Parathyroid adenoma (tissue), 2 donors: ENCODE results near the gene ABAT.

Experiments
- H2AFZ ChIP-seq: fragments of 300-600 bp; sonication (generic); one replicate; pipeline ENCODE4 v1.7.0; 2017; ENCODE audit warnings: antibody characterized with exemption, mild to moderate bottlenecking
- H3K27ac ChIP-seq: fragments of 300-600 bp; sonication (generic); one replicate; pipeline ENCODE4 v1.7.0; 2017
- H3K27me3 ChIP-seq: fragments of 300-600 bp; sonication (generic); one replicate; pipeline ENCODE4 v1.7.0; 2017; ENCODE audit warnings: low read length; ENCODE audit not compliant: control insufficient read depth, insufficient read depth
- H3K36me3 ChIP-seq: fragments of 300-600 bp; sonication (generic); one replicate; pipeline ENCODE4 v1.7.0; 2017; ENCODE audit warnings: low read length; ENCODE audit not compliant: control insufficient read depth, insufficient read depth
- H3K4me1 ChIP-seq: fragments of 300-600 bp; sonication (generic); one replicate; pipeline ENCODE4 v1.7.0; 2017; ENCODE audit warnings: control low read depth
- H3K4me2 ChIP-seq: fragments of 300-600 bp; sonication (generic); one replicate; pipeline ENCODE4 v1.7.0; 2017; ENCODE audit warnings: low read length
- H3K4me3 ChIP-seq: fragments of 300-600 bp; sonication (generic); one replicate; pipeline ENCODE4 v1.7.0; 2017; ENCODE audit warnings: low read depth, low read length
- H3K79me2 ChIP-seq: fragments of 300-600 bp; sonication (generic); one replicate; pipeline ENCODE4 v1.7.0; 2017; ENCODE audit warnings: control low read depth
- H3K9ac ChIP-seq: fragments of 300-600 bp; sonication (generic); one replicate; pipeline ENCODE4 v1.7.0; 2017; ENCODE audit warnings: mild to moderate bottlenecking
- H3K9me3 ChIP-seq: fragments of 300-600 bp; sonication (generic); one replicate; pipeline ENCODE4 v1.7.0; 2017; ENCODE audit warnings: low read length; ENCODE audit not compliant: control insufficient read depth
- TF ChIP-seq, protein P1 (sequence below): fragments of 300-600 bp; sonication (generic); IDR thresholded peaks from one replicate; pipeline ENCODE4 v1.7.0; 2017; ENCODE audit warnings: antibody characterized with exemption, mild to moderate bottlenecking
- donor health status: primary hyperparathyroidism.

The ABAT gene

GRCh38 chr16:8727857-8728618 lies 53.6 kb downstream of the ABAT start:
- H2AFZ ChIP-seq: no peak overlapping the region
- TF ChIP-seq, protein P1, sequence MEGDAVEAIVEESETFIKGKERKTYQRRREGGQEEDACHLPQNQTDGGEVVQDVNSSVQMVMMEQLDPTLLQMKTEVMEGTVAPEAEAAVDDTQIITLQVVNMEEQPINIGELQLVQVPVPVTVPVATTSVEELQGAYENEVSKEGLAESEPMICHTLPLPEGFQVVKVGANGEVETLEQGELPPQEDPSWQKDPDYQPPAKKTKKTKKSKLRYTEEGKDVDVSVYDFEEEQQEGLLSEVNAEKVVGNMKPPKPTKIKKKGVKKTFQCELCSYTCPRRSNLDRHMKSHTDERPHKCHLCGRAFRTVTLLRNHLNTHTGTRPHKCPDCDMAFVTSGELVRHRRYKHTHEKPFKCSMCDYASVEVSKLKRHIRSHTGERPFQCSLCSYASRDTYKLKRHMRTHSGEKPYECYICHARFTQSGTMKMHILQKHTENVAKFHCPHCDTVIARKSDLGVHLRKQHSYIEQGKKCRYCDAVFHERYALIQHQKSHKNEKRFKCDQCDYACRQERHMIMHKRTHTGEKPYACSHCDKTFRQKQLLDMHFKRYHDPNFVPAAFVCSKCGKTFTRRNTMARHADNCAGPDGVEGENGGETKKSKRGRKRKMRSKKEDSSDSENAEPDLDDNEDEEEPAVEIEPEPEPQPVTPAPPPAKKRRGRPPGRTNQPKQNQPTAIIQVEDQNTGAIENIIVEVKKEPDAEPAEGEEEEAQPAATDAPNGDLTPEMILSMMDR: no peak
- H3K27ac ChIP-seq: no peak overlapping the region
- no peaks in the 10 kb centered on the region for H3K4me1 ChIP-seq
- no peak overlapping the region for H3K9ac ChIP-seq
- H3K9me3 ChIP-seq: no peaks in the 10 kb centered on the region
- H3K36me3 ChIP-seq: no peaks in the 10 kb centered on the region
- H3K79me2 ChIP-seq: no peaks in the 10 kb centered on the region
- H3K27me3 ChIP-seq: no peaks in the 10 kb centered on the region
- no peak overlapping the region for H3K4me2 ChIP-seq
- no peak overlapping the region for H3K4me3 ChIP-seq

DNA sequence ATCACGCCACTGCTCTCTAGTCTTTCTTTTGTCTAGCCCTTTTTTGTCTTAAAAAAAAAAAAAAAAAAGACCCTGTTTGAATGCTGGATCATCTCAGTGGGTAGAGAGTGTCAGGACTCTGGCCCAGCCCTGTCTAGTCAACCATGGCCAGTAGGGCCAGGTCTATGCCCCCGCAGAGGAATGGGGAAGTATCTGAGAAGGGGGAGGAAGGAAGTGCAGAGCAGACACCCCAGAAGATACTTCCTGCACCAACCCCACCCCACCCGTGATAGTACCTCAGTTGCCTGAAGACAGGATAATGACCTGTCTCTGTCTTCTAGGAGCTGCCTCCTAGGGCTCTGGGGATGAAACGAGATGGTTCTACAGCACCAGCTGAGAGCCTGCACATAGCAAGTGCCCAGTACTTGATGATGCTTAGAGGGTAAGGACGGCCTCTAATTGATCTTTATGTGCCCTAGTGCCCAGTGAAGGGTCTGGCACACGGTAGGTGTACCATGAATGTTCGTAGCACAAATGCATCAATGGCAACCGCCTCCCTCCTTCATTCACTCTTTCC lies 55.4 kb downstream of the ABAT start:
- no peak overlapping the region for H3K4me2 ChIP-seq
- no peak overlapping the region for H2AFZ ChIP-seq
- no peak overlapping the region for H3K27ac ChIP-seq
- H3K4me1 ChIP-seq: no peaks in the 10 kb centered on the region
- no peaks in the 10 kb centered on the region for H3K36me3 ChIP-seq
- H3K4me3 ChIP-seq: no peak overlapping the region
- no peaks in the 10 kb centered on the region for H3K27me3 ChIP-seq
- TF ChIP-seq, protein P1: no peak
- H3K9me3 ChIP-seq: no peaks in the 10 kb centered on the region
- H3K9ac ChIP-seq: no peak overlapping the region
- H3K79me2 ChIP-seq: no peaks in the 10 kb centered on the region

GRCh38 chr16:8730335-8730915 lies 56.0 kb downstream of the ABAT start:
- no peaks in the 10 kb centered on the region for H3K9me3 ChIP-seq
- TF ChIP-seq, protein P1: no peak
- no peaks in the 10 kb centered on the region for H3K36me3 ChIP-seq
- no peaks in the 10 kb centered on the region for H3K4me1 ChIP-seq
- H3K9ac ChIP-seq: no peak overlapping the region
- H3K79me2 ChIP-seq: no peaks in the 10 kb centered on the region
- H3K27me3 ChIP-seq: no peaks in the 10 kb centered on the region
- H2AFZ ChIP-seq: no peak overlapping the region
- H3K4me2 ChIP-seq: no peak overlapping the region
- H3K4me3 ChIP-seq: no peak overlapping the region
- no peak overlapping the region for H3K27ac ChIP-seq

GRCh38 chr16:8733849-8734540 lies 59.6 kb downstream of the ABAT start:
- no peak overlapping the region for H3K9ac ChIP-seq
- no peak overlapping the region for H2AFZ ChIP-seq
- H3K27me3 ChIP-seq: no peaks in the 10 kb centered on the region
- H3K4me1 ChIP-seq: no peaks in the 10 kb centered on the region
- H3K36me3 ChIP-seq: no peaks in the 10 kb centered on the region
- H3K4me3 ChIP-seq: no peak overlapping the region
- H3K79me2 ChIP-seq: no peaks in the 10 kb centered on the region
- no peak overlapping the region for H3K4me2 ChIP-seq
- no peaks in the 10 kb centered on the region for H3K9me3 ChIP-seq
- TF ChIP-seq, protein P1: no peak
- no peak overlapping the region for H3K27ac ChIP-seq
